Activated T-cell treated with anti-CD3 and anti-CD28 coated beads, Interleukin-2, amount 50 U/mL, for 72 hours (primary cell): ENCODE measurements around the gene CC2D2A. TPM values are rescaled to one million over a fixed set of nuclear protein-coding genes. Genes with fewer than 3 reads are reported as not detected.
A peak's percentile ranks its signal among the peaks of the same experiment; 100 is the strongest.

Experiments
- ATAC-seq, 2 donors: fragments of 150-1000 bp; cut with Tn5 transposase; replicated peaks in 1 of 2; 2 replicates each; pipeline ENCODE4 v1.10.0; 2021; ENCODE audit warnings: moderate library complexity in 2 of 2, mild to moderate bottlenecking in 1 of 2
- DNase-seq, 2 donors: peaks; one replicate each; pipeline ENCODE4 v3.0.0; 2021 to 2022; ENCODE audit warnings: mixed read lengths in 1 of 2
- H3K27ac Mint-ChIP-seq: one replicate; pipeline ENCODE4 v1.8.0; 2022; ENCODE audit warnings: mild to moderate bottlenecking, moderate library complexity, mixed read lengths
- H3K27me3 Mint-ChIP-seq: one replicate; pipeline ENCODE4 v1.8.0; 2022; ENCODE audit warnings: low read depth, mixed read lengths
- H3K36me3 Mint-ChIP-seq, 2 donors: one replicate each; pipeline ENCODE4 v1.8.0; 2022; ENCODE audit warnings: mixed read lengths in 2 of 2, mild to moderate bottlenecking in 1 of 2; ENCODE audit not compliant: insufficient read depth in 2 of 2
- H3K4me1 Mint-ChIP-seq: one replicate; pipeline ENCODE4 v1.8.0; 2022; ENCODE audit warnings: low read depth, mixed read lengths
- H3K4me3 Mint-ChIP-seq, 2 donors: one replicate each; pipeline ENCODE4 v1.8.0; 2022; ENCODE audit warnings: mild to moderate bottlenecking in 2 of 2, mixed read lengths in 2 of 2, moderate library complexity in 2 of 2
- H3K9me3 Mint-ChIP-seq, 2 donors: one replicate each; pipeline ENCODE4 v1.8.0; 2022; ENCODE audit warnings: mixed read lengths in 2 of 2
- total RNA-seq, 2 donors: library from RNA; stranded (reverse); gene quantifications; one replicate each; pipeline ENCODE4 v1.2.3, GENCODE V29; 2022

The CC2D2A gene
- total RNA-seq = not detected

- Mint-ChIP-seq H3K27me3 (no peaks in the 10 kb centered on the region), H3K4me1 (peaks cover 9% of the 10 kb centered on the region), H3K4me3 (peak within 1 kb of the TSS; percentile 44 to 50), H3K36me3 (no peaks in the 10 kb centered on the region), H3K27ac (no peak within 1 kb of the TSS), H3K9me3 (no peaks in the 10 kb centered on the region)
- ATAC-seq (peak in 1 of 2 donors; percentile 30), DNase-seq (no peak)
These were observed at the start of gene CC2D2A for GRCh38 chr4:15469402-15470127. TSS of gene CC2D2A (plus strand) at chr4:15469882. CDS start at chr4:15475933, 6,051 bp downstream.

- no peaks in the 10 kb centered on the region for H3K27me3 Mint-ChIP-seq
- no peak for DNase-seq
- no peak overlapping the region for H3K27ac Mint-ChIP-seq
- H3K4me1 Mint-ChIP-seq = peaks cover 30% of the 10 kb centered on the region
- H3K9me3 Mint-ChIP-seq = peaks cover 0 to 4% of the 10 kb centered on the region in 2 donors
- ATAC-seq = no peak
- no peak overlapping the region for H3K4me3 Mint-ChIP-seq
- no peaks in the 10 kb centered on the region for H3K36me3 Mint-ChIP-seq
These were observed 49.0 kb upstream of the CC2D2A start for GRCh38 chr4:15420642-15421041.

GRCh38 chr4:15423285-15423711, 46.4 kb upstream of the CC2D2A start:
- peak; percentile 61 to 72 for ATAC-seq
- no peaks in the 10 kb centered on the region for H3K9me3 Mint-ChIP-seq
- peak; percentile 47 to 48 for DNase-seq
- no peaks in the 10 kb centered on the region for H3K27me3 Mint-ChIP-seq
- peak overlapping the region; percentile 41 for H3K27ac Mint-ChIP-seq
- H3K4me1 Mint-ChIP-seq = peaks cover 36% of the 10 kb centered on the region
- H3K4me3 Mint-ChIP-seq = peak overlapping the region in 1 of 2 donors; percentile 23
- no peaks in the 10 kb centered on the region for H3K36me3 Mint-ChIP-seq

- H3K4me1 Mint-ChIP-seq = peaks cover 36% of the 10 kb centered on the region
- no peak for DNase-seq
- ATAC-seq = peak; percentile 90 to 93
- no peaks in the 10 kb centered on the region for H3K36me3 Mint-ChIP-seq
- H3K4me3 Mint-ChIP-seq = peak overlapping the region in 1 of 2 donors; percentile 23
- no peaks in the 10 kb centered on the region for H3K9me3 Mint-ChIP-seq
- H3K27me3 Mint-ChIP-seq = no peaks in the 10 kb centered on the region
- peak overlapping the region; percentile 41 for H3K27ac Mint-ChIP-seq
These were observed 44.2 kb upstream of the CC2D2A start for GRCh38 chr4:15425520-15425919.

GRCh38 chr4:15427161-15427560, 42.5 kb upstream of the CC2D2A start:
- Mint-ChIP-seq H3K36me3 (no peaks in the 10 kb centered on the region), H3K4me3 (no peak overlapping the region), H3K4me1 (peaks cover 36% of the 10 kb centered on the region)

GRCh38 chr4:15427701-15428100, 42.0 kb upstream of the CC2D2A start, which contains the start of gene C1QTNF7:
TSS of gene C1QTNF7 (plus strand) at chr4:15428033. CDS start at chr4:15435744, 7,711 bp downstream.
- Mint-ChIP-seq H3K4me3 (no peak within 1 kb of the TSS), H3K36me3 (no peaks in the 10 kb centered on the region), H3K27ac (no peak within 1 kb of the TSS), H3K27me3 (no peaks in the 10 kb centered on the region), H3K4me1 (peaks cover 36% of the 10 kb centered on the region), H3K9me3 (peaks cover 0 to 2% of the 10 kb centered on the region in 2 donors)
- ATAC-seq = no peak
- DNase-seq = no peak

More at GRCh38 chr4:15427161-15427560, 42.5 kb upstream of the CC2D2A start:
- Mint-ChIP-seq H3K9me3 (peaks cover 0 to 2% of the 10 kb centered on the region in 2 donors), H3K27me3 (no peaks in the 10 kb centered on the region), H3K27ac (no peak overlapping the region)
- DNase-seq (no peak), ATAC-seq (no peak)

- ATAC-seq = no peak
- no peak overlapping the region for H3K27ac Mint-ChIP-seq
- H3K27me3 Mint-ChIP-seq = no peaks in the 10 kb centered on the region
- peaks cover 2% of the 10 kb centered on the region in 2 donors for H3K9me3 Mint-ChIP-seq
- no peak overlapping the region for H3K4me3 Mint-ChIP-seq
- H3K4me1 Mint-ChIP-seq = peaks cover 27% of the 10 kb centered on the region
- no peaks in the 10 kb centered on the region for H3K36me3 Mint-ChIP-seq
- no peak for DNase-seq
These were observed 41.1 kb upstream of the CC2D2A start for GRCh38 chr4:15428611-15429010.

GRCh38 chr4:15434091-15434490, 35.6 kb upstream of the CC2D2A start:
- H3K4me1 Mint-ChIP-seq = peaks cover 6% of the 10 kb centered on the region
- no peaks in the 10 kb centered on the region for H3K36me3 Mint-ChIP-seq
- no peaks in the 10 kb centered on the region for H3K27me3 Mint-ChIP-seq
- H3K27ac Mint-ChIP-seq = no peak overlapping the region
- H3K4me3 Mint-ChIP-seq = no peak overlapping the region
- ATAC-seq (no peak), DNase-seq (no peak)
- H3K9me3 Mint-ChIP-seq = peaks cover 2% of the 10 kb centered on the region in 2 donors

GRCh38 chr4:15434676-15435075, 35.0 kb upstream of the CC2D2A start:
- H3K4me3 Mint-ChIP-seq = no peak overlapping the region
- H3K9me3 Mint-ChIP-seq = peaks cover 2% of the 10 kb centered on the region in 2 donors
- no peak overlapping the region for H3K27ac Mint-ChIP-seq
- DNase-seq (no peak), ATAC-seq (no peak)
- peaks cover 6% of the 10 kb centered on the region for H3K4me1 Mint-ChIP-seq
- H3K27me3 Mint-ChIP-seq = no peaks in the 10 kb centered on the region
- no peaks in the 10 kb centered on the region for H3K36me3 Mint-ChIP-seq

- Mint-ChIP-seq H3K27me3 (no peaks in the 10 kb centered on the region), H3K4me1 (peaks cover 6% of the 10 kb centered on the region), H3K36me3 (no peaks in the 10 kb centered on the region), H3K4me3 (no peak overlapping the region), H3K9me3 (peaks cover 2% of the 10 kb centered on the region in 2 donors), H3K27ac (no peak overlapping the region)
- no peak for ATAC-seq
- DNase-seq = no peak
These were observed 33.2 kb upstream of the CC2D2A start for GRCh38 chr4:15436513-15436912.

GRCh38 chr4:15438939-15439524, 30.6 kb upstream of the CC2D2A start:
- no peak for ATAC-seq

GRCh38 chr4:15443371-15444160, 26.1 kb upstream of the CC2D2A start:
- Mint-ChIP-seq H3K4me1 (peaks cover 14% of the 10 kb centered on the region), H3K4me3 (no peak overlapping the region), H3K9me3 (peaks cover 0 to 4% of the 10 kb centered on the region in 2 donors), H3K27me3 (no peaks in the 10 kb centered on the region), H3K27ac (no peak overlapping the region), H3K36me3 (no peaks in the 10 kb centered on the region)
- no peak for ATAC-seq
- no peak for DNase-seq

More at GRCh38 chr4:15438939-15439524, 30.6 kb upstream of the CC2D2A start:
- Mint-ChIP-seq H3K4me3 (no peak overlapping the region), H3K4me1 (peaks cover 6% of the 10 kb centered on the region), H3K36me3 (no peaks in the 10 kb centered on the region), H3K27me3 (no peaks in the 10 kb centered on the region), H3K27ac (no peak overlapping the region), H3K9me3 (peaks cover 0 to 2% of the 10 kb centered on the region in 2 donors)
- DNase-seq = no peak

- ATAC-seq (no peak), DNase-seq (no peak)
- H3K27ac Mint-ChIP-seq = no peak overlapping the region
- no peaks in the 10 kb centered on the region for H3K27me3 Mint-ChIP-seq
- peaks cover 8% of the 10 kb centered on the region for H3K4me1 Mint-ChIP-seq
- no peak overlapping the region for H3K4me3 Mint-ChIP-seq
- peaks cover 0 to 4% of the 10 kb centered on the region in 2 donors for H3K9me3 Mint-ChIP-seq
- H3K36me3 Mint-ChIP-seq = no peaks in the 10 kb centered on the region
These were observed 25.4 kb upstream of the CC2D2A start for GRCh38 chr4:15444276-15444675.
